ENCODE results near the gene FCSK.

FCSK gene

DNA sequence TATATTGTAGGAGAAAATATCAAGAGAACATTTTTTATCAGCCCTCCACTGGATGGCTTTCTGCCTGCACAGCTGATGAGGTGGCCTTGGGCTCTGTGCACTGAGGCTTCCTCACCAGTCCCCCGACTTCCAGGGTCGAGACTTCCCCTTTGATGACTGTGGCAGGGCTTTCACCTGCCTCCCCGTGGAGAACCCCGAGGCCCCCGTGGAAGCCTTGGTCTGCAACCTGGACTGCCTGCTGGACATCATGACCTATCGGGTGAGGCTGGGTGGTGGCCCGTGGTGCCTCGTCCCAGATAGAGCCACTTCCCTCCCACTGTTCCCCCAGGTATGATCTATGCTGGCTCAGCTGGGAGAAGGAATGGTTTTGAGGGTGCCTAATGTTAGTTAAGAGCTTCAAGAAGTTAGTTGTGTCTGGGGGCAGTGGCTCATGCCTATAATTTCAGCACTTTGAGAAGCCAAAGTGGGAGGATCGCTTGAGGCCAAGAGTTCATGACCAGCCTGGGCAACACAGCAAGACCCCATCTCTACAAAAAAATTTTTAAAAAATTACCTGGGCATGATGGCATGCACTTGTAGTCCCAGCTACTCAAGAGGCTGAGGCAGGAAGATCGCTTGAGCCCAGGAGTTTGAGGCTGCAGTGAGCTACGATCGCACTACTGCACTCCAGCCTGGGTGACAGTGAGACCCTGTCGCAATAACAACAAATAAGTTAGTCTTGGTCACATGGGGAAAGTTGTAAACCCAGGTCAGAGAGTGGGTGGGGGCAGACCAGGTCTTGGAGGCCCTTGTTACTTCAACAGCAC is 11.8 kb downstream of the FCSK start:
- H3K4me3 ChIP-seq (ENCODE audit: low read depth, low read length), result no peak overlapping the region
- TF ChIP-seq, protein P1, sequence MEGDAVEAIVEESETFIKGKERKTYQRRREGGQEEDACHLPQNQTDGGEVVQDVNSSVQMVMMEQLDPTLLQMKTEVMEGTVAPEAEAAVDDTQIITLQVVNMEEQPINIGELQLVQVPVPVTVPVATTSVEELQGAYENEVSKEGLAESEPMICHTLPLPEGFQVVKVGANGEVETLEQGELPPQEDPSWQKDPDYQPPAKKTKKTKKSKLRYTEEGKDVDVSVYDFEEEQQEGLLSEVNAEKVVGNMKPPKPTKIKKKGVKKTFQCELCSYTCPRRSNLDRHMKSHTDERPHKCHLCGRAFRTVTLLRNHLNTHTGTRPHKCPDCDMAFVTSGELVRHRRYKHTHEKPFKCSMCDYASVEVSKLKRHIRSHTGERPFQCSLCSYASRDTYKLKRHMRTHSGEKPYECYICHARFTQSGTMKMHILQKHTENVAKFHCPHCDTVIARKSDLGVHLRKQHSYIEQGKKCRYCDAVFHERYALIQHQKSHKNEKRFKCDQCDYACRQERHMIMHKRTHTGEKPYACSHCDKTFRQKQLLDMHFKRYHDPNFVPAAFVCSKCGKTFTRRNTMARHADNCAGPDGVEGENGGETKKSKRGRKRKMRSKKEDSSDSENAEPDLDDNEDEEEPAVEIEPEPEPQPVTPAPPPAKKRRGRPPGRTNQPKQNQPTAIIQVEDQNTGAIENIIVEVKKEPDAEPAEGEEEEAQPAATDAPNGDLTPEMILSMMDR (IDR thresholded peaks at IDR 0.05; ENCODE audit: borderline replicate concordance, insufficient read depth, low read depth, low read length), result no peak

DNA sequence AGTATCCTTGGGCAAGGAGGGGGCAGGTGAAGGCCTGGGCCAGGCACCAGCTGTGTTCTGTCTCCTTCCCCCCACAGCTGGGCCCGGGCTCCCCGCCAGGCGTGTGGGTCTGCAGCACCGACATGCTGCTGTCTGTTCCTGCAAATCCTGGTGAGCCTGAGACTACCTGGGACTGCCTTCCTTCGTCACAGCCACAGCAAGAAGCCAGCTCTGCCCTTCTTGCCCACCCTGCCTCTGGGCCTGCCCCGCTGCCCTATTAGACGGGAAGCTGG is 12.3 kb downstream of the FCSK start:
- TF ChIP-seq, protein P1 (IDR thresholded peaks at IDR 0.05; ENCODE audit: borderline replicate concordance, insufficient read depth, low read depth, low read length), result no peak
- H3K4me3 ChIP-seq (ENCODE audit: low read depth, low read length), result no peak overlapping the region

DNA sequence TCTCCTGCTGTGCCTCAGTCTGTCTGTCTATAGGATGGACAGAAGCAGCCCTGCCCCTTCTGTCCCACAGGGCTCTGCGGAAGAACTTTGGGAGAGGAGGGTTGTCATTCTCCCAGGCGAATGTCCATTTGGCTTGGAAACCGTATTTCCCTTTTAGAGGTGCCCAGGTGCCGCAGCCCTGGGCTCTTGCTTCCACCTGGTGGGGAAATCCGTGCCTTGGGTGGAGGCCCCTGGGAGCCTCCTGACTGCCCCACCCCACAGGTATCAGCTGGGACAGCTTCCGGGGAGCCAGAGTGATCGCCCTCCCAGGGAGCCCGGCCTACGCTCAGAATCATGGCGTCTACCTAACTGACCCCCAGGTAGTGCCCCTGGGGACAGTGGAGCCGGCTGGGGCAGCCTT is 12.7 kb downstream of the FCSK start:
- TF ChIP-seq, protein P1 (IDR thresholded peaks at IDR 0.05; ENCODE audit: borderline replicate concordance, insufficient read depth, low read depth, low read length), result no peak
- H3K4me3 ChIP-seq (ENCODE audit: low read depth, low read length), result no peak overlapping the region

DNA sequence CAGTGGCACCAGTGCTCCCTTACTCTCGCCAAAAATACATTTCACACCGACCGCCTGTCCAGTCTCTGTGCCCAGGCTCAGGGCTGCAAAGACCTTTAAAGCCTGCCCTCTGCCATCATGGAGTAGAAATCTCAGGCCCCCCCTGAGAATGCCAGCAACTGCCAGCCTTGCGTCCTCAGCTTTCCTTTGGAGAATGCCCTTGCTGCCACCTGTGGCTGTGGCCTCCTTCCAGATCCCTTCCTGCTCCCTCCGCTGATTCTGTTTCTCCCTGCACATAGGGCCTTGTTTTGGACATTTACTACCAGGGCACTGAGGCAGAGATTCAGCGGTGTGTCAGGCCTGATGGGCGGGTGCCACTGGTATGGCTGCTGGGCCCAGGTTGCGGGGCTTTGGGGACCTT is 13.2 kb downstream of the FCSK start:
- TF ChIP-seq, protein P1 (IDR thresholded peaks at IDR 0.05; ENCODE audit: borderline replicate concordance, insufficient read depth, low read depth, low read length), result no peak
- no peak overlapping the region for H3K4me3 ChIP-seq (ENCODE audit: low read depth, low read length)

DNA sequence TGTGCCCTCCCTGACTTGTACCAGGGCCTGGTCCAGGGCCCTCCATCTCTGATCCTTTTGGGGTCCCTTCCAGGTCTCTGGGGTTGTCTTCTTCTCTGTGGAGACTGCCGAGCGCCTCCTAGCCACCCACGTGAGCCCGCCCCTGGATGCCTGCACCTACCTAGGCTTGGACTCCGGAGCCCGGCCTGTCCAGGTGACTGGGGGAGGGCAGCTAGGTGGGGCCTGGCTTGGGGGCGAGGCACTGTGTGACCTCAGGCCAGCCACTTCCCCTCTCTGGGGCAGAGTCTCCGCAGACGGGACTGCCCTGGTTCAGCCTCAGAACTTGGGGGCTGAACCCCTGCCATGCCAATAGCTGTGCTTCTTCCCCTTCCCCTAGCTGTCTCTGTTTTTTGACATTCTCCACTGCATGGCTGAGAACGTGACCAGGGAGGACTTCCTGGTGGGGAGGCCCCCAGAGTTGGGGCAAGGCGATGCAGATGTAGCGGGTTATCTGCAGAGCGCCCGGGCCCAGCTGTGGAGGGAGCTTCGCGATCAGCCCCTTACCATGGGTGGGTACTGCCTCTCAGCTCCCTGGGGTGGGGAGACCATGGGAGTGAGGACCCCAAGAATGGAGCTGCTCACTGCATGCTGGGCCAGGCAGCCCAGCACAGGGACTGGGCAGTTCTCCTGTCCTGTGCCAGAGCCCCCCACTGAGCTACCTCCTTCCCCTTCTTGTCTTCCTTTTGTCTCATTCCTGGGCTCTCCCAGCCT is 14.6 kb downstream of the FCSK start:
- no peak overlapping the region for H3K4me3 ChIP-seq (ENCODE audit: low read depth, low read length)
- TF ChIP-seq, protein P1 (IDR thresholded peaks at IDR 0.05; ENCODE audit: borderline replicate concordance, insufficient read depth, low read depth, low read length), result no peak

DNA sequence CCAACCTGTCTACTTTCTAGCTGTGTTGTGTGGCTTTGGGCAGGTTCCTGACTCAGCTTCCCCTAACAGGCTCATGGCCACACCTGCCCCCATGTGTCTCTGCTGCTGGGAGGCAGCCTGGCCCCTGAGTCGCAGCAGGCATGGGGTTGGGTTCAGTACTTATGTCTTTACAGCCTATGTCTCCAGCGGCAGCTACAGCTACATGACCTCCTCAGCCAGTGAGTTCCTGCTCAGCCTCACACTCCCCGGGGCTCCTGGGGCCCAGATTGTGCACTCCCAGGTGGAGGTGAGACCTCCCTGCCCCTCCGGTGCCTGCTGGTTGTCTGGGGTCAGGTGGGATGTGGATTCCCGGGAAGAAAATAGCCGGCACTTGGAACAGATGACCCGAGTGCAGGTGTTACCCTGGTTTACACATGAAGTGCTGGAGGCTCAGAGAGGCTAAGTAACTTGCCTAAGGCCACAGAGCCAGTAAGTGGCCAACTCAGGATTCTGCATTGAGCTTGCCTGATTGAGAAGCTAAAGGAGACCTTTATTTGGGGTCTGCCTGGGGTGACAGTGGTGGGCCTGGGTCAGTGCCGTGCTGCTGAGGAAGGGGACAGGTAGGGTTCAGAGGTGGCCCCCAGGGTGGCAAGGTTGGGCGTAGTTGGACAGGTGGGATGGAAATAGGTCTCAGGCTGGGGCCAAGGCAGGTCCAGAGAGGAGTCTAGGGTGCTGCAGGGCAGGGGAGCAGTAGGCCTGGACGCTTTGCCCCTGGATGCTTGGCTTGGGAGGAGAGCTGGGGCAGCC is 15.9 kb downstream of the FCSK start:
- H3K4me3 ChIP-seq (ENCODE audit: low read depth, low read length), result no peak overlapping the region
- TF ChIP-seq, protein P1 (IDR thresholded peaks at IDR 0.05; ENCODE audit: borderline replicate concordance, insufficient read depth, low read depth, low read length), result no peak

Data from GM12875 (cell line).